Sigmoid colon (tissue), 7 donors: ENCODE results near the gene GRID1. TPM values are rescaled to one million over a fixed set of nuclear protein-coding genes. Genes with fewer than 3 reads are reported as not detected.

ENCODE experiments used
- DNase-seq: peaks from one replicate; pipeline ENCODE4 v3.0.0-alpha.2; 2019
- H3K27ac ChIP-seq, 4 donors: fragments of 200-600 bp; sonication (generic); one replicate each; pipeline ENCODE4 v1.5.1; 2016 to 2019; ENCODE audit warnings: mild to moderate bottlenecking in 1 of 4
- H3K27me3 ChIP-seq, 3 donors: fragments of 200-600 bp; sonication (generic); one replicate each; pipeline ENCODE4 v1.5.1; 2019; ENCODE audit warnings: mild to moderate bottlenecking in 1 of 3
- H3K36me3 ChIP-seq, 4 donors: fragments of 200-600 bp; sonication (generic); one replicate each; pipeline ENCODE4 v1.5.1; 2016 to 2019
- H3K4me1 ChIP-seq, 4 donors: fragments of 200-600 bp; sonication (generic); one replicate each; pipeline ENCODE4 v1.5.1; 2017 to 2019
- H3K4me3 ChIP-seq, 4 donors: fragments of 200-600 bp; sonication (generic); one replicate each; pipeline ENCODE4 v1.5.1; 2017 to 2019; ENCODE audit warnings: mild to moderate bottlenecking in 2 of 4, moderate library complexity in 1 of 4
- H3K9me3 ChIP-seq, 4 donors: fragments of 200-600 bp in 3 of 4; sonication (generic) in 3 of 4; one replicate each; pipeline versions ENCODE4 v1.5.1 to v1.6.1; 2013 to 2019
- CTCF ChIP-seq, 4 experiments: fragments of 450-650 bp in 3 of 4; fragments of 200-600 bp in 1 of 4; IDR thresholded peaks; one replicate each; pipeline ENCODE4 v1.5.1; 2016 to 2019; ENCODE audit warnings: antibody characterized with exemption in 4 of 4, mild to moderate bottlenecking in 3 of 4, moderate library complexity in 2 of 4
- EP300 ChIP-seq, 4 donors: sonication (generic); formaldehyde crosslinking; IDR thresholded peaks; one replicate each; pipeline ENCODE4 v1.6.1; 2017; ENCODE audit warnings: antibody characterized with exemption in 4 of 4
- POLR2A ChIP-seq, 2 donors: fragments of 450-650 bp; IDR thresholded peaks; one replicate each; pipeline ENCODE4 v1.6.1; 2016; ENCODE audit warnings: antibody characterized with exemption in 2 of 2, mild to moderate bottlenecking in 2 of 2, moderate library complexity in 2 of 2
- POLR2AphosphoS5 ChIP-seq, 4 donors: sonication (generic); formaldehyde crosslinking; IDR thresholded peaks; one replicate each; pipeline ENCODE4 v1.6.1; 2017; ENCODE audit warnings: antibody characterized with exemption in 4 of 4
- WGBS, 2 donors: extraction: QIAGEN DNeasy Blood & Tissue Kit; methylation state at CpG; one replicate each; pipeline ENCODE4 v1.1.7; 2013; 5-methylcytosine and 5-hydroxymethylcytosine counted together
- intact Hi-C: fragments of 100-400 bp; cut with DNase I; formaldehyde crosslinking; loops from one replicate; pipeline ENCODE4 v1.15.1; 2023
- polyA plus RNA-seq, 3 donors: library from polyadenylated mRNA; stranded (reverse); fragments of 200-250 nt; gene quantifications; one replicate each; pipeline ENCODE4 v1.2.3, GENCODE V29; 2013
- total RNA-seq, 4 donors: library from RNA; depleted of rRNA; stranded (reverse); fragments of >200 nt; gene quantifications; one replicate each; pipeline ENCODE4 v1.1.0, GENCODE V29; 2016
- donor health status: healthy with polysubstance abuse.
- donor health status: Bipolar disorder and iron deficiency.
- donor health status: healthy.

GRID1 gene
- total and polyA plus RNA-seq, 7 donors: 0.66 to 4.7 (median 1.1) TPM; not detected in 2

- intact Hi-C loops: no loop called here
- Histone ChIP-seq H3K27me3 (no peaks in the 10 kb centered on the region), H3K4me3 (no peak overlapping the region), H3K9me3 (no peaks in the 10 kb centered on the region), H3K27ac (no peak overlapping the region), H3K36me3 (no peaks in the 10 kb centered on the region), H3K4me1 (no peaks in the 10 kb centered on the region)
- TF ChIP-seq EP300 (IDR thresholded peaks at IDR 0.05) (no peak), CTCF (IDR thresholded peaks at IDR 0.05) (no peak), POLR2A (IDR thresholded peaks at IDR 0.05) (no peak), POLR2AphosphoS5 (IDR thresholded peaks at IDR 0.05) (no peak)
- DNase-seq: peak; percentile 25
- 72 to 82% methylated on average over 3 of the region's 3 CpGs for WGBS, 2 donors
Measured at GRCh38 chr10:86295791-86296190, 70.8 kb downstream of the GRID1 start.

- intact Hi-C loops: no loop called here
- peak; percentile 42 for DNase-seq
Measured at GRCh38 chr10:86295351-86295750, 71.2 kb downstream of the GRID1 start.

GRCh38 chr10:86294346-86295265, 72.0 kb downstream of the GRID1 start:
- H3K9me3 ChIP-seq: no peaks in the 10 kb centered on the region
- intact Hi-C loops: no loop called here
- 83 to 85% methylated on average over 16 of the region's 16 CpGs for WGBS, 2 donors
- no peak overlapping the region for H3K4me3 ChIP-seq
- H3K27me3 ChIP-seq: no peaks in the 10 kb centered on the region
- TF ChIP-seq POLR2AphosphoS5 (IDR thresholded peaks at IDR 0.05): no peak
- TF ChIP-seq POLR2A (IDR thresholded peaks at IDR 0.05): no peak
- no peak for TF ChIP-seq CTCF (IDR thresholded peaks at IDR 0.05)
- TF ChIP-seq EP300 (IDR thresholded peaks at IDR 0.05): no peak
- DNase-seq: peak; percentile 36
- H3K4me1 ChIP-seq: no peaks in the 10 kb centered on the region
- H3K36me3 ChIP-seq: no peaks in the 10 kb centered on the region
- H3K27ac ChIP-seq: no peak overlapping the region

More at GRCh38 chr10:86295351-86295750, 71.2 kb downstream of the GRID1 start:
- Histone ChIP-seq H3K4me3 (no peak overlapping the region), H3K36me3 (no peaks in the 10 kb centered on the region), H3K4me1 (no peaks in the 10 kb centered on the region), H3K27me3 (no peaks in the 10 kb centered on the region), H3K9me3 (no peaks in the 10 kb centered on the region), H3K27ac (no peak overlapping the region)
- TF ChIP-seq POLR2AphosphoS5 (IDR thresholded peaks at IDR 0.05) (no peak), POLR2A (IDR thresholded peaks at IDR 0.05) (no peak), CTCF (IDR thresholded peaks at IDR 0.05) (no peak), EP300 (IDR thresholded peaks at IDR 0.05) (no peak)
- WGBS, 2 donors: 88 to 91% methylated on average over 14 of the region's 14 CpGs

- no peaks in the 10 kb centered on the region for H3K36me3 ChIP-seq
- H3K4me3 ChIP-seq: no peak overlapping the region
- 46 to 47% methylated on average over 2 of the region's 2 CpGs for WGBS, 2 donors
- DNase-seq: peak; percentile 19
- H3K9me3 ChIP-seq: no peaks in the 10 kb centered on the region
- intact Hi-C loops: no loop called here
- H3K4me1 ChIP-seq: no peaks in the 10 kb centered on the region
- H3K27me3 ChIP-seq: no peaks in the 10 kb centered on the region
- TF ChIP-seq POLR2AphosphoS5 (IDR thresholded peaks at IDR 0.05) (no peak), POLR2A (IDR thresholded peaks at IDR 0.05) (no peak), CTCF (IDR thresholded peaks at IDR 0.05) (no peak), EP300 (IDR thresholded peaks at IDR 0.05) (no peak)
- no peak overlapping the region for H3K27ac ChIP-seq
Measured at GRCh38 chr10:86293396-86293791, 73.2 kb downstream of the GRID1 start.
